ENCODE results near the gene TRAPPC13. TPM values are rescaled to one million over a fixed set of nuclear protein-coding genes. Genes with fewer than 3 reads are reported as not detected.
"Not testable (repeated sequence)": the region's sequence is repeated elsewhere in the genome, so short reads cannot be mapped to it uniquely, and the experiment has no call there.

Gene TRAPPC13, protein sequence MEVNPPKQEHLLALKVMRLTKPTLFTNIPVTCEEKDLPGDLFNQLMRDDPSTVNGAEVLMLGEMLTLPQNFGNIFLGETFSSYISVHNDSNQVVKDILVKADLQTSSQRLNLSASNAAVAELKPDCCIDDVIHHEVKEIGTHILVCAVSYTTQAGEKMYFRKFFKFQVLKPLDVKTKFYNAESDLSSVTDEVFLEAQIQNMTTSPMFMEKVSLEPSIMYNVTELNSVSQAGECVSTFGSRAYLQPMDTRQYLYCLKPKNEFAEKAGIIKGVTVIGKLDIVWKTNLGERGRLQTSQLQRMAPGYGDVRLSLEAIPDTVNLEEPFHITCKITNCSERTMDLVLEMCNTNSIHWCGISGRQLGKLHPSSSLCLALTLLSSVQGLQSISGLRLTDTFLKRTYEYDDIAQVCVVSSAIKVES
- 11.6 TPM for polyA plus RNA-seq (2013, experiment 1 of 2)
- polyA plus RNA-seq (2013, experiment 2 of 2) = 11.7 TPM

DNA sequence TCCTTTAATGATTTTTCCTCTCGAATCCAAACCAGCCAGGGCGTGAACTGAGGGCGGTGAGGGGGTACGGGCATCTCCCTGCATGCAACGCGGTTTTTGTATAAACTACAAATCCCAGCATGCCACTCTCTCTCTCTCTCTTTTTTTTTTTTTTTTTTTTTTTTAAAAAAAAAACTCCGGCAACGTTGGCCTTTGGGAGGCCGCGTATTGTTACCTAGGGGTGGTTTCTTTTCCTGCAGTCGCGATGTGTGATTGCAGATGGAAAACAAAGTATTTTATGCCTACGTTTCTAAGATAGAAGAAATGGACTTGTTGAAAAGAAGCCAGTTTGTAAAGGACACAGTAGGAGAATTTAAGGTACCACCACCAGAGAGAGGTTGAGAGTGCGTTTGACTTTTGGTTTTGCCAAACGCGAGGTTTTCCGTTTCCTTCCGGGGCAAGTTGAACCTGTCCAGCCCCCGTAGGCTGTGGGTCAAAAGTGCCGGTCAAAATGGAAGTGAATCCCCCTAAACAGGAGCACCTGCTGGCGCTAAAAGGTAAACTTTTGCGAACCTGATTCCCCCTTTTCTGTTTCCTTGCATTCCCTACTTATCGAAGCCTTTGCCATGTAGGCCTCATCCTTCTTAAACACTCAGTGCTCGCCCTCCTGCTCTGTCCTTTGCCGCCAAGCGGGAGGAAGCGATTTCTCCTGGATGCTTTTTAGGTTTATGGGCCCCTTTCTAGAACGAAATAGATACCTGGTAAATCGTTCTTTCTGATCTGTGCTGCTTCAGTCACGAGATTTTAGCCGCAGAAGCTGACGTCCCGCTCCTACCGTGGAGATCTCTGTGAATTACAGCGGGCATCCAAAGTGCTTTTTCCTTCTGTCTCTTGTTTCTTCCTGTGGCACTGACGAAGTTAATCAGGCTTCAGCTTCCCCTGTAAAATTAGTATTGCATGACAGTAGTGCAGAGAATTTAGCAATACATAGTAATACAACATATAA, at the start of gene TRAPPC13, which contains the start of gene SHLD3:
TSS of gene TRAPPC13 (plus strand) at position 457 of the 985 bp plus-strand sequence. CDS start at position 491, 34 bp downstream.
TSS of gene SHLD3 (plus strand) at position 457 of the 985 bp plus-strand sequence. CDS start 4,561 bp downstream, outside the sequence.
- Histone ChIP-seq H2AK5ac (ENCODE audit: low read length) (no peak within 1 kb of the TSS), H3K27me3 (ENCODE audit: insufficient read depth, low read length, poor library complexity) (no peaks in the 10 kb centered on the region), H3K56ac (ENCODE audit: low read length) (peak within 1 kb of the TSS; percentile 92), H3K4me1 (ENCODE audit: control insufficient read depth, low read depth, low read length) (peaks cover 4% of the 10 kb centered on the region), H3K27ac (ENCODE audit: low read depth, low read length) (peak within 1 kb of the TSS; percentile 43), H3K4ac (ENCODE audit: low read depth, low read length) (no peak within 1 kb of the TSS), H2BK5ac (ENCODE audit: low read length) (no peak within 1 kb of the TSS), H3K9ac (ENCODE audit: low read length) (peak within 1 kb of the TSS; percentile 81), H3K79me2 (ENCODE audit: control insufficient read depth, insufficient read depth, low read length) (peaks cover 11% of the 10 kb centered on the region), H3K18ac (ENCODE audit: low read length) (no peak within 1 kb of the TSS), H3K79me1 (ENCODE audit: low read length) (peaks cover 8% of the 10 kb centered on the region), H3K4me2 (ENCODE audit: low read length) (peak within 1 kb of the TSS; percentile 54), H2BK120ac (ENCODE audit: low read depth, low read length) (no peak within 1 kb of the TSS), H4K8ac (ENCODE audit: low read depth, low read length) (peak within 1 kb of the TSS; percentile 99), H3K4me3 (ENCODE audit: low read length) (peak within 1 kb of the TSS; percentile 93), H3K36me3 (ENCODE audit: control insufficient read depth, insufficient read depth, low read length) (no peaks in the 10 kb centered on the region), H4K5ac (ENCODE audit: low read length) (no peak within 1 kb of the TSS), H2BK15ac (replicated peaks; ENCODE audit: low read depth) (no peak within 1 kb of the TSS), H3K23ac (ENCODE audit: low read length) (no peak within 1 kb of the TSS)
- DNase-seq = peak; percentile 95
- WGBS (ENCODE audit: extremely low coverage, insufficient coverage, low lambda C conversion rate) = no CpG with 5 or more reads among the region's 36 CpGs

GRCh38 chr5:65577141-65577540, 47.7 kb upstream of the TRAPPC13 start:
- Histone ChIP-seq H2BK15ac (replicated peaks; ENCODE audit: low read depth) (no peak overlapping the region), H2BK5ac (ENCODE audit: low read length) (no peak overlapping the region), H3K56ac (ENCODE audit: low read length) (no peak overlapping the region), H3K79me2 (ENCODE audit: control insufficient read depth, insufficient read depth, low read length) (no peaks in the 10 kb centered on the region), H3K4me2 (ENCODE audit: low read length) (no peak overlapping the region), H3K9ac (ENCODE audit: low read length) (no peak overlapping the region), H3K4ac (ENCODE audit: low read depth, low read length) (no peak overlapping the region), H3K36me3 (ENCODE audit: control insufficient read depth, insufficient read depth, low read length) (no peaks in the 10 kb centered on the region), H3K23ac (ENCODE audit: low read length) (no peak overlapping the region), H3K4me3 (ENCODE audit: low read length) (no peak overlapping the region), H2AK5ac (ENCODE audit: low read length) (no peak overlapping the region), H4K8ac (ENCODE audit: low read depth, low read length) (no peak overlapping the region), H2BK120ac (ENCODE audit: low read depth, low read length) (no peak overlapping the region), H4K5ac (ENCODE audit: low read length) (no peak overlapping the region), H3K4me1 (ENCODE audit: control insufficient read depth, low read depth, low read length) (no peaks in the 10 kb centered on the region), H3K27me3 (ENCODE audit: insufficient read depth, low read length, poor library complexity) (no peaks in the 10 kb centered on the region), H3K79me1 (ENCODE audit: low read length) (no peaks in the 10 kb centered on the region), H3K27ac (ENCODE audit: low read depth, low read length) (no peak overlapping the region), H3K18ac (ENCODE audit: low read length) (no peak overlapping the region)
- DNase-seq = no peak

- no peaks in the 10 kb centered on the region for H3K27me3 ChIP-seq (ENCODE audit: insufficient read depth, low read length, poor library complexity)
- no peak overlapping the region for H2BK15ac ChIP-seq (replicated peaks; ENCODE audit: low read depth)
- H3K4me3 ChIP-seq (ENCODE audit: low read length) = no peak overlapping the region
- H3K23ac ChIP-seq (ENCODE audit: low read length) = no peak overlapping the region
- H3K36me3 ChIP-seq (ENCODE audit: control insufficient read depth, insufficient read depth, low read length) = no peaks in the 10 kb centered on the region
- no peak overlapping the region for H3K56ac ChIP-seq (ENCODE audit: low read length)
- H2BK5ac ChIP-seq (ENCODE audit: low read length) = no peak overlapping the region
- no peak overlapping the region for H2BK120ac ChIP-seq (ENCODE audit: low read depth, low read length)
- H3K27ac ChIP-seq (ENCODE audit: low read depth, low read length) = no peak overlapping the region
- H2AK5ac ChIP-seq (ENCODE audit: low read length) = no peak overlapping the region
- H3K79me1 ChIP-seq (ENCODE audit: low read length) = no peaks in the 10 kb centered on the region
- no peak overlapping the region for H4K5ac ChIP-seq (ENCODE audit: low read length)
- no peak overlapping the region for H4K8ac ChIP-seq (ENCODE audit: low read depth, low read length)
- H3K4me1 ChIP-seq (ENCODE audit: control insufficient read depth, low read depth, low read length) = no peaks in the 10 kb centered on the region
- 100% methylated on average over 1 of the region's 2 CpGs for WGBS (ENCODE audit: extremely low coverage, insufficient coverage, low lambda C conversion rate)
- DNase-seq = no peak
- no peak overlapping the region for H3K9ac ChIP-seq (ENCODE audit: low read length)
- H3K4ac ChIP-seq (ENCODE audit: low read depth, low read length) = no peak overlapping the region
- H3K4me2 ChIP-seq (ENCODE audit: low read length) = no peak overlapping the region
- H3K79me2 ChIP-seq (ENCODE audit: control insufficient read depth, insufficient read depth, low read length) = no peaks in the 10 kb centered on the region
- H3K18ac ChIP-seq (ENCODE audit: low read length) = no peak overlapping the region
Measured at GRCh38 chr5:65588694-65589093, 36.1 kb upstream of the TRAPPC13 start.

- H2BK15ac ChIP-seq (replicated peaks; ENCODE audit: low read depth); H2AK5ac ChIP-seq (ENCODE audit: low read length); H3K18ac ChIP-seq (ENCODE audit: low read length); H3K36me3 ChIP-seq (ENCODE audit: control insufficient read depth, insufficient read depth, low read length); DNase-seq; H3K27me3 ChIP-seq (ENCODE audit: insufficient read depth, low read length, poor library complexity); H3K23ac ChIP-seq (ENCODE audit: low read length); H4K8ac ChIP-seq (ENCODE audit: low read depth, low read length); H2BK120ac ChIP-seq (ENCODE audit: low read depth, low read length); H3K79me2 ChIP-seq (ENCODE audit: control insufficient read depth, insufficient read depth, low read length); H3K4me3 ChIP-seq (ENCODE audit: low read length); H3K4me1 ChIP-seq (ENCODE audit: control insufficient read depth, low read depth, low read length); H3K4me2 ChIP-seq (ENCODE audit: low read length); H3K9ac ChIP-seq (ENCODE audit: low read length); H3K56ac ChIP-seq (ENCODE audit: low read length); H3K4ac ChIP-seq (ENCODE audit: low read depth, low read length); H4K5ac ChIP-seq (ENCODE audit: low read length); H2BK5ac ChIP-seq (ENCODE audit: low read length); H3K79me1 ChIP-seq (ENCODE audit: low read length); H3K27ac ChIP-seq (ENCODE audit: low read depth, low read length): not testable (repeated sequence)
- WGBS (ENCODE audit: extremely low coverage, insufficient coverage, low lambda C conversion rate) = no CpG with 5 or more reads among the region's 1 CpG
Measured at GRCh38 chr5:65601761-65602160, 23.1 kb upstream of the TRAPPC13 start.

GRCh38 chr5:65611524-65611923, 13.3 kb upstream of the TRAPPC13 start:
- Histone ChIP-seq H4K8ac (ENCODE audit: low read depth, low read length) (no peak overlapping the region), H3K4me2 (ENCODE audit: low read length) (no peak overlapping the region), H2BK5ac (ENCODE audit: low read length) (no peak overlapping the region), H3K4ac (ENCODE audit: low read depth, low read length) (no peak overlapping the region), H3K56ac (ENCODE audit: low read length) (no peak overlapping the region), H3K4me1 (ENCODE audit: control insufficient read depth, low read depth, low read length) (no peaks in the 10 kb centered on the region), H2AK5ac (ENCODE audit: low read length) (no peak overlapping the region), H3K23ac (ENCODE audit: low read length) (no peak overlapping the region), H3K79me1 (ENCODE audit: low read length) (no peaks in the 10 kb centered on the region), H3K79me2 (ENCODE audit: control insufficient read depth, insufficient read depth, low read length) (no peaks in the 10 kb centered on the region), H3K27ac (ENCODE audit: low read depth, low read length) (no peak overlapping the region), H4K5ac (ENCODE audit: low read length) (no peak overlapping the region), H3K36me3 (ENCODE audit: control insufficient read depth, insufficient read depth, low read length) (no peaks in the 10 kb centered on the region), H3K27me3 (ENCODE audit: insufficient read depth, low read length, poor library complexity) (no peaks in the 10 kb centered on the region), H2BK120ac (ENCODE audit: low read depth, low read length) (no peak overlapping the region), H3K4me3 (ENCODE audit: low read length) (no peak overlapping the region), H2BK15ac (replicated peaks; ENCODE audit: low read depth) (no peak overlapping the region), H3K18ac (ENCODE audit: low read length) (no peak overlapping the region), H3K9ac (ENCODE audit: low read length) (no peak overlapping the region)
- DNase-seq = peak; percentile 80
- WGBS (ENCODE audit: extremely low coverage, insufficient coverage, low lambda C conversion rate) = no CpG with 5 or more reads among the region's 3 CpGs

Measured in mesendoderm (in vitro differentiated cells).